ENCODE data around the gene CCDC120. TPM values are rescaled to one million over a fixed set of nuclear protein-coding genes. Genes with fewer than 3 reads are reported as not detected.

CCDC120 gene
- total and polyA plus RNA-seq, 9 of the 15 experiments (the other 6 are each of a cell fraction or from before 2014, with no cell fraction given), result 0.13 to 3.6 (median 0.54) TPM

- Histone ChIP-seq H3K4me1 (replicated peaks in 1 of 2; ENCODE audit: control insufficient read depth in 2 of 2, insufficient read depth in 2 of 2, low read length in 2 of 2) (peaks cover 0 to 40% of the 10 kb centered on the region in 2 experiments; a peak in 3 of 5 replicates), H3K4me2 (ENCODE audit: insufficient read depth, low read length) (no peak overlapping the region), H2AFZ (ENCODE audit: low read depth, low read length) (no peak overlapping the region), H3K9ac (ENCODE audit: insufficient read depth in 1 of 2, low read depth in 2 of 2, low read length in 2 of 2) (no peak overlapping the region), H3K79me2 (ENCODE audit: control insufficient read depth, insufficient read depth, low read length) (no peaks in the 10 kb centered on the region), H3K4me3 (no peak overlapping the region), H4K20me1 (replicated peaks; ENCODE audit: control insufficient read depth, insufficient read depth, low read length) (no peaks in the 10 kb centered on the region), H3K27ac (ENCODE audit: extremely low read depth, low read depth, low read length) (no peak overlapping the region), H3K36me3 (ENCODE audit: control insufficient read depth, insufficient read depth, low read length) (peaks cover 12% of the 10 kb centered on the region; the same call in 2 of the 3 replicates), H3K27me3 (ENCODE audit: control insufficient read depth in 2 of 2, insufficient read depth in 2 of 2, low read length in 2 of 2) (no peaks in the 10 kb centered on the region), H3K9me1 (ENCODE audit: control insufficient read depth, insufficient read depth, low read length) (no peaks in the 10 kb centered on the region), H3K9me3 (replicated peaks; ENCODE audit: control insufficient read depth, insufficient read depth, low read depth, low read length) (no peaks in the 10 kb centered on the region)
- no peak for ATAC-seq
- no TSS peak for BruUV-seq (replicated peaks)
- no peak for TF ChIP-seq MTA1 (IDR thresholded peaks at IDR 0.05; ENCODE audit: borderline replicate concordance)
- no peak for TF ChIP-seq ZNF143 (CRISPR knock-in tag; IDR thresholded peaks at IDR 0.05)
- TF ChIP-seq TCF7L2 (IDR thresholded peaks at IDR 0.05; ENCODE audit: low read depth, low read length), result no peak
- no peak for TF ChIP-seq NRF1 (conservative IDR thresholded peaks at IDR 0.05 in 1 of 2, IDR thresholded peaks at IDR 0.05 in 1 of 2)
- TF ChIP-seq MAFF (IDR thresholded peaks at IDR 0.05; ENCODE audit: low read length), result no peak
- TF ChIP-seq SETDB1 (IDR thresholded peaks at IDR 0.05; ENCODE audit: low read length), result no peak
- no peak for TF ChIP-seq RUNX1 (IDR thresholded peaks at IDR 0.05; ENCODE audit: low read depth)
- TF ChIP-seq, protein P1, sequence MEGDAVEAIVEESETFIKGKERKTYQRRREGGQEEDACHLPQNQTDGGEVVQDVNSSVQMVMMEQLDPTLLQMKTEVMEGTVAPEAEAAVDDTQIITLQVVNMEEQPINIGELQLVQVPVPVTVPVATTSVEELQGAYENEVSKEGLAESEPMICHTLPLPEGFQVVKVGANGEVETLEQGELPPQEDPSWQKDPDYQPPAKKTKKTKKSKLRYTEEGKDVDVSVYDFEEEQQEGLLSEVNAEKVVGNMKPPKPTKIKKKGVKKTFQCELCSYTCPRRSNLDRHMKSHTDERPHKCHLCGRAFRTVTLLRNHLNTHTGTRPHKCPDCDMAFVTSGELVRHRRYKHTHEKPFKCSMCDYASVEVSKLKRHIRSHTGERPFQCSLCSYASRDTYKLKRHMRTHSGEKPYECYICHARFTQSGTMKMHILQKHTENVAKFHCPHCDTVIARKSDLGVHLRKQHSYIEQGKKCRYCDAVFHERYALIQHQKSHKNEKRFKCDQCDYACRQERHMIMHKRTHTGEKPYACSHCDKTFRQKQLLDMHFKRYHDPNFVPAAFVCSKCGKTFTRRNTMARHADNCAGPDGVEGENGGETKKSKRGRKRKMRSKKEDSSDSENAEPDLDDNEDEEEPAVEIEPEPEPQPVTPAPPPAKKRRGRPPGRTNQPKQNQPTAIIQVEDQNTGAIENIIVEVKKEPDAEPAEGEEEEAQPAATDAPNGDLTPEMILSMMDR (IDR thresholded peaks at IDR 0.05 in 2 of 3, conservative IDR thresholded peaks at IDR 0.05 in 1 of 3; ENCODE audit: insufficient read depth in 2 of 3, low read depth in 1 of 3, low read length in 3 of 3), result no peak
- no peak for TF ChIP-seq WHSC1 (IDR thresholded peaks at IDR 0.05; ENCODE audit: low read length)
- TF ChIP-seq ETV5 (CRISPR knock-in tag; IDR thresholded peaks at IDR 0.05; ENCODE audit: low read depth), result no peak
- in situ Hi-C loops (cut with MboI) (no loop called here), intact Hi-C loops (cut with micrococcal nuclease) (no loop called here)
- no peak for FAIRE-seq
- 55% methylated on average over 4 of the region's 4 CpGs for WGBS (ENCODE audit: insufficient coverage, low coverage, missing lambda C conversion rate)
- POLR2A ChIA-PET, result interaction anchor here (1.1 kb wide), 1 partner anchor 19 kb away, joined by 3 read pairs; no protein-coding TSS in a partner anchor
- no peak for DNase-seq (ENCODE audit: extremely low read depth in 1 of 4, low spot score in 3 of 4)
- CTCF ChIA-PET (ENCODE audit: low intra/inter-chr PET ratio), result no interaction called here
Observed at GRCh38 chrX:49070988-49071387, 12.2 kb downstream of the CCDC120 start.
